GM18505 (cell line): ENCODE data around the gene ATP1B3.
"Not testable (repeated sequence)": the region's sequence is repeated elsewhere in the genome, so short reads cannot be mapped to it uniquely, and the experiment has no call there.

Experiments used
- ATAC-seq: cut with Tn5 transposase; IDR thresholded peaks from one replicate; pipeline ENCODE4 v1.9.1; 2021; ENCODE audit not compliant: unreplicated experiment
- POLR2A ChIP-seq: IDR thresholded peaks from 4 replicates; pipeline ENCODE4 v1.6.1; 2011; ENCODE audit warnings: borderline replicate concordance; ENCODE audit not compliant: insufficient read depth, insufficient read length; ENCODE audit errors: extremely low read depth

ATP1B3 gene

GRCh38 chr3:141950572-141951493 lies 74.4 kb downstream of the ATP1B3 start:
- ATAC-seq, result no peak
- no peak for TF ChIP-seq POLR2A

DNA sequence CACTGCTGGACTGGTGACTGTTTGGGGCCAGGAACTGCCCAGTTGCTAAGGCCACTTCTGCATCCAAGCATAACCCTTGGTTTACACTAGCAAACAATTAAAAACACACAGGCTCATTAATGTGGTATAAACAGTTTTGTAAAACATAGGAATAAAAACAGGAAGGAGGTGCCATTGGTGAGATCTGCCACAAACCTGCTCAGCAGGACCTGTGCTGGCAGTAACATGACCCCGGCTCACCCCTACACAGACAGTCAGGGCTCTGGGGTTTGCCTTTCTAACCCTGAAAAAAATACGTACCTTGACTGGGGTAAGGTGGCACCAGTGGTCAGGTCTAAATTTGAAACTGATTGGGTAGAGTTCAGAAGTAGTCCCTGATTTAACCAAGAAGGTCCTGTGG lies 76.2 kb downstream of the ATP1B3 start:
- TF ChIP-seq POLR2A, result no peak
- ATAC-seq, result no peak

- ATAC-seq, result no peak
- TF ChIP-seq POLR2A, result no peak
Measured at GRCh38 chr3:141955175-141955574, 78.7 kb downstream of the ATP1B3 start.

GRCh38 chr3:141959589-141960554 lies 83.4 kb downstream of the ATP1B3 start:
- TF ChIP-seq POLR2A, result no peak
- ATAC-seq, result no peak

GRCh38 chr3:141960731-141961130 lies 84.3 kb downstream of the ATP1B3 start:
- ATAC-seq, result no peak
- TF ChIP-seq POLR2A, result no peak

GRCh38 chr3:141963301-141963700 lies 86.9 kb downstream of the ATP1B3 start:
- no peak for ATAC-seq
- no peak for TF ChIP-seq POLR2A

GRCh38 chr3:141965471-141965870 lies 89.0 kb downstream of the ATP1B3 start:
- TF ChIP-seq POLR2A, result no peak
- ATAC-seq, result no peak

DNA sequence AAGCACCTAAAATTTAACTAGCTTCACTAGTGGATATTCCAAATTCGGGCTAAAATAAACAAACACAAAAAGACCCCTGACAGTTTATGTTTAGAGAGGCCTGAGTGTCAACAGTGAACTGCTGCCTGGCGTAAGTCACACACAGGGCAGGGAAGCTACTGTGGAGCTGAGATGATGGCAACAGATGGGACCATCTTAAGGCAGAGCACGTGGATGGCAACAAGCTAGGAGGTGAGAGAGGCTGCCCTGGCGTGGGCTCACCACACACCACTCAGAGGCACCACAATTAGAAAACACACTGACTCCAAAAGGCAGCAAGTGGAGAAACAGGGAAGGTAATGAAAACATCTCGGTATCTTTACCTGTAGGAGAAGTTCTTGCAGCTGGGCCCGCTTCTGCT lies 93.3 kb downstream of the ATP1B3 start:
- TF ChIP-seq POLR2A, result no peak

GRCh38 chr3:141971571-141971970 lies 95.1 kb downstream of the ATP1B3 start:
- TF ChIP-seq POLR2A, result no peak

More for the DNA sequence above, 93.3 kb downstream of the ATP1B3 start:
- ATAC-seq, result no peak

DNA sequence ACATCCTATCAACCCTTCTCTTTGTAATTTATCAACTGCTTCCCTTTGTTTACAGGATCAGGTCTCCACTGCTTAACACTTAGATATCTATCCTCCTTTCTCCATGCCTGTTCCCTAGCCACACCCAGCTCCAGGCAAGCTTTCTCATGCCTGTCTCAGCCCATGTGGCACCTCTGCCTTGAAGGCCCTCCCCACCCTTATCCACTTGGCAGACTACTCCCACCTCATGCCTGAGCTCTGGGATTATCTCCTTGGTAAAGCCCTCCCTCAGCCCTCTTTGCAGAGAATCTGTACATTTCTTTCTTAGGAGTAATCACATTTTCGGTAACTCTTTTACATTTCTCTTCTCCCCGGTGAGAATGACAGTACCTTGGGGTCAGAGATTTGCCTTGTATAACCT lies 96.0 kb downstream of the ATP1B3 start:
- TF ChIP-seq POLR2A, result no peak
- ATAC-seq, result no peak

More at GRCh38 chr3:141971571-141971970, 95.1 kb downstream of the ATP1B3 start:
- no peak for ATAC-seq

- ATAC-seq, result not testable (repeated sequence)
Measured at GRCh38 chr3:141974777-141975176, 98.3 kb downstream of the ATP1B3 start.
